NCI-H146 (cell line): ENCODE results near the gene RNFT2.
"Not testable (repeated sequence)": the region's sequence is repeated elsewhere in the genome, so short reads cannot be mapped to it uniquely, and the experiment has no call there.

Experiments used
- DNase-seq: peaks from one replicate; lab custom pipeline; 2025; lab: John Stamatoyannopoulos, UW

The RNFT2 gene

DNA sequence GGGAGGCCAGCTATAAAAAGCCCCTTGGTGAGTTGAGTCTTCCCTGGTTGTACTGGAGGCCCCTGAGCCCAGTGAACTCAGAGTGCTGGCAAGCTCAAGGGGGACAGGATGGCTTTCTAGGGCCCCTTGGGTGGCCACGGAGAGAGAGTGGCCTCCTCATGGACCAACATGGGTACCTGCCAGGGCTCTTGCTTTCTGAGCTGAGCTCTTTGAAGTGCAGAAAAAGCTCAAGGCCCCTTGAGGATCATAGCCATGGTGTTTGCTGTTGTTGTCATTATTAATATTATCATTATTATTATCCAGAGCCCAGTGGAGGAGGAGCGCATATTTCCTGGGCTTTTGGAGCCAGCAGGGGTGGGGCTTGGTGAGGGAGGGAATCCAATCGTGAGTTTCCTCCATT lies 6.7 kb downstream of the RNFT2 start:
- DNase-seq: no peak

DNA sequence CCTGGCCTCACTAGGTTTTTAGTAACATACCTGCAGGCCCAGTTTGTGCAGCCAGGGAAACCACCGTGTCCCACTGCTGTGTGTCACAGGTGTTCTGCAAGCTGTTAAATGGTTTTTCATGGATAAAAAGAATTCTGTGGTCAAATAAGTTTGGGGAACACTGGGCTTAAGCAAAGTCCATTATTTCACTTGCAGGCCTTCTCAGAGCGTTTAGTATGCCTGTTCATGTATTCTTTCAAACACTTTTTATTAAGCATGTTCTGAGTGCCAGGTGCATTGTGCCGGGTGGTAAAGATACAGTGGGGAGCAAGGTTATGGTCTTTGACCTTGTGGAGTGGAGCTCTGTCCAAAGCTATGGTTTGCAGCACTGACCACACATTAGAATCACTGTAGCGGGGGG lies 7.4 kb downstream of the RNFT2 start:
- no peak for DNase-seq

DNA sequence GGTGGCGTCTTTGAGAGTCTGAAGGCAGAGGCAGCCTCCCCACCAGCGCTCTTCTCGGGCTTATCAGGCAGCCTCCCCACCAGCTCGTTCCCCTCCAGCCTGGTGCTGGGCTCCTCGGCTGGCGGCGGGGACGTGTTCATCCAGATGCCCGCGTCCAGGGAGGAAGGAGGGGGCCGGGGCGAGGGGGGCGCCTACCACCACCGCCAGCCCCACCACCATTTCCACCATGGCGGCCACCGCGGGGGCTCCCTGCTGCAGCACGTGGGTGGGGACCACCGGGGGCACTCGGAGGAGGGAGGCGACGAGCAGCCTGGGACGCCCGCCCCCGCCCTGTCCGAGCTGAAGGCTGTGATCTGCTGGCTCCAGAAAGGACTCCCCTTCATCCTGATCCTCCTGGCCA lies 11.8 kb downstream of the RNFT2 start:
- DNase-seq: no peak

DNA sequence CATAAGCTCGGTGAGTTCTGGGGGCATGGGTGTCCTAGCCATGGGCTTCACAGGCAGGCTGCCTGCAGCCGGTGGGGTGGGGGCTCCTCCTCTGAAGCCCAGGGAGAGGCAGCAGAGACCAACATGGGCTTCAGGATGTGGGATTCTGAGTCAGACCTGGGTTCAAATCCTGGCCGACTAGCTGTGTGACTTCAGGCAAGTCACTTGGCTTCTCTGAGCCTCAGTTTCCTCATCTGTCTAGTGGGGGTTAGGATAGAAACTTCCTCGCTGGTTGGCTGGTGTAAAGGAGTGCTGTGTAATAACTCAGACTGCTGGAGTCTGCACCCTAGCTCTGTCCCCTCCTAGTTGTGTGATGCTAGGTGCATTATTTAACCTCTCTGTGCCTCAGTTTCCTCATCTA lies 12.2 kb downstream of the RNFT2 start:
- no peak for DNase-seq

DNA sequence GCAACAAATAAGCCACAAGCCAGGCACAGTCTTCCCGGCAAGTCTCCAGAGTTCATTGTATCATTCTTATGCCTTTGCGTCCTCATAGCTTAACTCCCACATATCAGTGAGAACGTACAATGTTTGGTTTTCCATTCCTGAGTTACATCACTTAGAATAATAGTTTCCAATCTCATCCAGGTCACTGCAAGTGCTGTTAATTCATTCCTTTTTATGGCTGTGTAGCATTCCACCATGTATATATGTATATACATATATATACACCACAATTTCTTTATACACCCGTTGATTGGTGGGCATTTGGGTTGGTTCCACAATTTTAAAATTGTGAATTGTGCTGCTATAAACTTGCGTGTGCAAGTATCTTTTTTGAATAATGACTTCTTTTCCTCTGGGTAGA lies 16.0 kb downstream of the RNFT2 start:
- DNase-seq: not testable (repeated sequence)

DNA sequence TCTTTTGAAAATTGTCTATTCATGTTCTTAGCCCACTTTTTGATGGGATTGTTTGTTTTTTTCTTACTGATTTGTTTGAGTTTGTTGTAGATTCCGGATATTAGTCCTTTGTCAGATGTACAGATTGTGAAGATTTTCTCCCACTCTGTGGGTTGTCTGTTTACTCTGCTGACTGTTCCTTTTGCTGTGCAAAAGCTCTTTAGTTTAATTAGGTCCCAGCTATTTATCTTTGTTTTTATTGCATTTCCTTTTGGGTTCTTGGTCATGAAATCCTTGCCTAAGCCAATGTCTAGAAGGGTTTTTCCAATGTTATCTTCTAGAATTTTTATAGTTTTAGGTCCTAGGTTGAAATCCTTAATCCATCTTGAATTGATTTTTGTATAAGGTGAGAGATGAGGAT lies 16.7 kb downstream of the RNFT2 start:
- DNase-seq: not testable (repeated sequence)

DNA sequence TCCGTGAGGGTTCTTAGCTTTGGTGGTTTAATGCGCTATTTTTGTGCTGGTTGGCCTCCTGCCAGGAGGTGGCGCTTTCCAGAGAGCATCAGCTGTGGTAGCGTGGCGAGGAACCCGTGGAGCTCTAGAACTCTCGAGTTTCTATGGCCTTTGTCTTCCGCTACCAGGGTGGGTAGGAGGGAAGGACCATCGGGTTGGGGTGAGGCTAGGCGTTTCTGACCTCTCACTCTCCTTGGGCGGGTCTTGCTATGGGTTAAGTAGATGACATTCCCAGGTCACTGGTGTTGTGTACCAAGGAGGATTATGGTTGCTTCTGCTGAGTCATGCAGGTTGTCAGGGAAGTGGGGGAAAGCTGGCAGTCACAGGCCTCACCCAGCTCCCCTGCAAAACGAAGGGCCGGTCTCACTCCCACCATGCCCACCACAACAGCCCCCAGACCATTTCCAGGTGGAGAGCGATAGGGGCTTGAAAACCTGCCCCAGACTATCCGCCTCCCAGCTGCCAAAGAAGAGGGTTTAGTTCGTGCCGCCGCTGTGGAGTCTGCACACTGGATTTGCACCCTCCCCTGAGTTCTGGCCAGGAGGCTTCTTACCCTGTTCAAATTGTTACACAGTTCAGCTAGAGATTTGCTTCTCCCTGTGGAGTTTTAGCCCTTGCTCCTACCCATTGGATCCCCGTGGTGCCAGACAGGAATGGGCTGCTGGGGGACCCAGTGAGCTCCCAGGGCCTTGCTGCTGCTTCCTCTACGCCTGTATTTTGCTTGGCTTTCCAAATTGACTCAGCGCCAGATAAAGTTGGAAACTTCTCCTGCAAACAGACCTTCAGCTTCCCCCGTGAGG lies 21.9 kb downstream of the RNFT2 start:
- DNase-seq: no peak

DNA sequence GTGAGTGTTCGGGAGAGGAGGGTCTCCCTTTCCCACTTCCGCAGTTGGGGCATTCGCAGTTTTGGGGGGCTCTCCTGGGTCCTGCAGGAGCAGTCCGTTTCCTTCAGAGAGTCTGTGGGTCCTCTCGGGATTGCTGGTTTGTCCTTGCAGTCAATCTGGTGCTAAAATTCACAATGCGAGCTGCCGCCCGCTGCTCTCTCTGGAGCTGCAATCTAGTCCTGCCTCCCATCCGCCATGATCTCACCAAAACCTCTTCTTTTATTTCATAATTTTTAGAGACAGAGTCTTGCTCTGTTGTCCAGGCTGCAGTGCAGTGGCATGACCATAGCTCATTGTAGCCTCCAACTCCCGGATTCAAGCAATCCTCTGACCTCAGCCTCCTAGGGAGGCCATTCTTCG lies 22.5 kb downstream of the RNFT2 start:
- no peak for DNase-seq

DNA sequence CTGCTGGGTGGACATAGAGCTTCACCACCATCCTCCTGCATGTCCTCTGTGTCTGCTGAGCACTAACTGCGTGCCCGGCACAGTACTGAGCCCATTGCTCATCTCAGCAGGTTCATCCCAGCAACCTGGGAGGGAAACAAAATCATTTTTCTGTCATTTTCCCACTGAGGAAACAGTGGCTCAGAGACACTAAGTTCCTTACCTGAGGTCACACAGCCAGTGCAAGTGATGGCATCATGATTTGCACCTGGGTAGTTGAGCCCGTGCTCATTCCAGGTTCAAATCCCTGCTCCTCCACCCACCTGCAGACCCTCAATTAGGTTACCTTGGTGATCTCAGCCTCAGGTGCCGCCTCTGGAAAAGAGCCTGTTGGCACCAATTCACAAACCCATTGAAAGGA lies 23.4 kb downstream of the RNFT2 start:
- DNase-seq: no peak

DNA sequence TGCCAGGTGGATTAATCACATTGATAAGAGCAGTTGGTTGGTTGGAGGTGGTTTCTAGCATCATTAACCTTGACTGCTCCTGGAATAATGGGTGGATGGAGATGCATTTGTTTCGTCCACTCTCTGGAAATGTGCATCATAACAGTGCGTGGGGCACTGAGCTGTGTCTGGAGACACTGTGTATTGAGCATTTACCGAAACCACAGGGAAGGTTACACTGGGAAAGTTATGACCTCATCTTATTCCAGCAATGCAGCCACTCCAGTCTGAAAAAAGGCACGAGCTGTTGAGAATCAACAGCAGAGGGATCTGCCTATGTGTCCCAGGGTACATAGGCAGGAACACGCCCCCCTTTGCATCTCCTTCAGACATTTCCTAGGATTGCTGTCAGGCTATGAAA lies 27.2 kb downstream of the RNFT2 start:
- no peak for DNase-seq

DNA sequence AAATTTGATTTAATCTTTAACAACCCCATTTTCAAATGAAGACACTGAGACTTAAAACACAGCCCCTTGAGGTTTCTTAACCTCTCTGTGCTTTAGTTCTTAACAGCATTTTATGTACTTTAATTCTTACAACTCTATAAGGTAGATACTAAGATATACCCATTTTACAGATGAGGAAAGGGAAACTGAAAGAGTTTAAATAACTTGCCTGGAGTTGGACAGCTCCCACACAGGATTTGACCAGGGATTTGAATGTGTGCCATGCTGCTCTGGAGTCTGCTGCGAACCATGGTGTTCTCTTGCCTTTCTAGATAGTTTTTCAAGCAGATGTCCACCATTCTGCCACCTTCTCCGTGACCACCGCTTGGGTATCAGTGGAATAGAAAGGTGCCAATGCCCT lies 28.2 kb downstream of the RNFT2 start:
- DNase-seq: no peak

DNA sequence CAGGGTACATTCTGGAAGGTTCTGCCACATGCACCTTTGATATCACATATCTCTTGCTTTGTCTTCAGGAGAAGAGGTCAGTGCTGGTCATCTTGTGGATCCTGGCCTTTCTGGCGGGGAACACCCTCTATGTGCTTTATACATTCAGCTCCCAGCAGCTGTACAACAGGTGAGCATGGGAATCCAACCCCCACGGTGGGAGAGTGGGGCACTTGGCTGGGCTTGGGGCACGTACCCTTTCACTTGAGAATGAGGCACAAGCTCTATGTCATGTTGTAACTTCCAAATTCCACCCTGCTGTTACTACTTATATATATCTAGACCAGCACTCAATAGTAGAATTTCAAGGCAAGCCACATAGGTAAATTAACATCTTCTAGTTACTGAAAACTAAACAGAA lies 28.6 kb downstream of the RNFT2 start:
- DNase-seq: no peak

DNA sequence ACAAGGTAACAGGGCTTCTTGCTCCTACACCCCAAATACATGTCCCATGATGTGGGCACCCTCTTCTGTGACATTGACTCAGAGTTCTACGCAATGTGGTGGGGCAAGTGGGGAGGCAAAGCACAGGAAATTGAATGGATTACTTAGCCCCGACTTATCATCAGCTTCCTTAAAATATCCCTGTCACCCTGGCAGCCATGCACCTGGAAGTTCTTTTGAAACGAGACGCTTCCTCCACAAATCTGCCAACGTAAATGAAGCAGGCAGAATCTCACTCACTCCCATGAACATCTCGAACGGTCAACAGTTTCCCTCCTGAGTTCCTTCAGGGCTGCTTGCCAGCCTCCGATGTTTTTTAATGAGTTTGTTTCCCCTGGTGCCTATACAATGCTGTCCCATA lies 33.5 kb downstream of the RNFT2 start:
- DNase-seq: no peak

DNA sequence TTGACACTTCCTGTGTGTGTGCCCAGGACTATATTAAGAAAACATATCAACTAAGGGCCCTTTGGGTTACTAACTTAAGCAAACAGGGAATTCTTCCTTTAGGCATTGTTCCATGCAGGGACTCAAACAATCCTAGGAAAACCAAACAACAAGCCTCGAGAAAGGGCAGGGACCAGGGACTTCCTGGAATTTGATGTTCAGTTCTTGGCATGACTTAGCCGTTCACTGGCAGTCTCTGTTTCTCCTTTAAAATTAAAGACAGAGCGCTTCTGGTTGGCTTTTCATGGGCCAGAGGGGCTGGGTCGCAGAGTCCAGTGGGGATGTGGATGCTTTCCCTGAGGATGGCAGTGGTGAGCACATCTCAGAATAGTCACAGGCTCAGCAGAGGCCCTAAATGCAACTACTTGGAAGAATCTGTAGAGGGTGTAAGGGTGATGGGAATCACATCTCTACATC lies 35.2 kb downstream of the RNFT2 start:
- DNase-seq: no peak

DNA sequence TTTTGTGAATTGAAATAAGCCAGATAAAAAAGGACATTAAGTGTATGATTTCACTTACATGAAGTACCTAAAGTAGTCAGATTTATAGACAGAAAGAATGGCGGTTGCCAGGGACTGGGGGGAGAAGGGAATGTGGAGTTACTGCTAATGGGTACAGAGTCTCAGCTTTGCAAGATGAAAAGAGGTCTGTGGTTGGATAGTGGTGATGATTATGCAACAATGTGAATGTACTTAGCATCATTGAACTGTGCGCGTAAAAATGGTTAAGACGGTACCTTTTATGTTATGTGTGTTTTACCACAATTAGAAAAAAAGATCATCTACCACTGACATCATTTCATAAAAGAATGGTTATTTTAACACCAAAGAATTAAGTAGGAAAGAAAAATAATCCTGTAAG lies 35.9 kb downstream of the RNFT2 start:
- no peak for DNase-seq

DNA sequence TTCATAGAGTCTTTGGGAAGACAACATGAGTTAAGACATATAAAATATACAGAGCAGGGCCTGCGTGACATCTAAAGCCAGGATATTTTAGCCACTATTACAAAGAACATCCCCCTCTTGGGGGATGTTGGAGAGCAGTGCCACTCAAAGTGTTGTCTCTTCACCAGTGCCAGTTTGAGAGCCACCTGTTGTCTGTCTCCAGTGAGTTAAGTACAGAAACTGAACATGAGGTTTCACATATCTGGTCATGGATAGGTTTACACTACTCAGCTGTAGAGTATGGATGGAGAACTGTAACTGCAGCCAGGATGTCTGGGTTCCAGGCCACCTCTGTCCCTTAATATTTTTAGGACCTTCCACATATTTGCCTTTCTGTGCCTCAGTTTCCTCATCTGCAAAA lies 39.1 kb downstream of the RNFT2 start:
- DNase-seq: no peak

DNA sequence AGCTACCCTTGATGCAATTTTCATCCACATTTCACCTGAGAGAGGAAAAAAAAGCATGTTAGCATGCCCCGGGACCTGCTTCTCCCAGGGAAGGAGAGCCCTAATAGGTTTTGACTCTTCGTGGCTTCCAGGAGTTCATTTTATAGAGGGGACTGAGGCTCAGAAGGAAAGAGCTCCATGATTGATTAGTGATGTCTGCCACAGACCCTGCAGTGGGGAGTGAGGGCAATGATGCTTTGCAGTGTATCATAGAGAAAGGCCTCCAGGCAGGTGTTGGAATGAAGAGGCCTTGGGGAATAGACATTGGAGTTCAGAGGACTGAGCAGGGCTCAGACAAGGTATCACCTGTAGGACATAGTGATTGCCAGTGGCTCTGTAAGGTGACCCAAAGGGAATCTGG lies 41.5 kb downstream of the RNFT2 start:
- DNase-seq: no peak

DNA sequence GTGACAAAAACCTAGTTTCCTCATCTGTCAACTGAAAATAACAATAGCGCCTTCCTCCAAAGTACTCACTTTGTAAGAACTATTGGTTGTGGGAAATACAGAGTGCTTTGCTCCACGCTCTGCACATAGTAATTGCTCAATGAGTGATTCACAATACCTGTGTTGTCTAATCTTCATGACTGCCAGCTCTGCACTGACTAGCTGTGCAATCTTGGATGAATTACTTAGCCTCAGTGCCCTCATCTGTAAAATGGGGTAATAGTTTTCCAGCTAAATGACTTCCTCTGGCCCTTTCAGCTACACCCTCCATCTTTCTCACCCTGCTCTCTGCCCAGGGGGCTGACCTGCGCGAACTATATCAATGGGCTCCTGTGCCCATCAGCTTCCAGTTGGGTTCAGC lies 42.8 kb downstream of the RNFT2 start:
- DNase-seq: no peak

DNA sequence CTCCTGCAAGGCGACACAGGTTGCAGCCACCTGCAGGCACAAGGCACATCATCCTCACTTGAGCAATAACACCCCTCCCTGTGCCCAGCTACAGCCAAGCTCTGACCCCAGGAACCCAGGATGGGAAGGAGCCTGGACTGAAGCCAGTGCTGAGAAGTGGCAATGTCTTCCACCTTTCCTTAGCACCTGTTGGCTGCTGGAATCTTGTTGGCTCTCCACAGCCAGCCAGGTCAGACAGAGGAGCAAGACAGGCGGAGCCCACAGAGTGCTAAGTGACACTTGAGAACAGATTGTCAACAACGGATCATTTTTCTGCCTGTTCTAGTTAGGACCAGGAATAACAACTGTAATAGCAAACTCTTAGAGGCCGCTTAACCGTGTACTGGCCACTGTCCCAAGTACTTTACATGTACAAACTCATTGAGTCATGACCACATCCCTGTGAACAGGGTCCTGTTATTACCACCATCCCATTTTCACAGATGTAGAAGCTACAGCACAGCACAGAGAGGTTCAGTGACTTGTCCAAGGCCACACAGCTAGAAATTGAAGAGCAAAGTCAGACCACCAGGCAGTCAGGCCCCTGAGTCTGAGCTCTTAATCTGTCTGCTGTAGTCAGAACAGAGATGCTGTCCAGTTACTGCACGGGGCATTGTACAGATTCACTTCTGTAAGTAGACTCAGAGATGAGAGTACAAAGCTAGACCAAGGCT lies 45.6 kb downstream of the RNFT2 start:
- DNase-seq: no peak

DNA sequence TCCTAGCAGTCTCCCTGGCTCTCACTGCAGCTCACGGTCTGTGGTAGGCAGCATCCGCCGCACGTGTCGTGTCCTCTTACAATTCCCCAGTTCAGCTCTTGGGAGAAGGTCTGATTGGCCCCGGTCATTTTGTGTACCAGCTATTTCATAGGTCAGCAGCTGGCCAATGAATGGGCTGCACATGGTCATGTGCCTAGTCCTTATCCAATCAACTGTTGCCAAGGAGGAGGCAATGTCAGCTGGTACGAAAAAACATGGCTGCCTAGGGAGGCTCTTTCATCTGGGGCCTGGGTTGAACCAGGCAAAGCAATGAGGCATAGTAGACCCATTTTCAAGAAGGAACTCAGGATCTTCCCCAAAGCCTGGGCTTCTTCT lies 46.1 kb downstream of the RNFT2 start:
- no peak for DNase-seq

DNA sequence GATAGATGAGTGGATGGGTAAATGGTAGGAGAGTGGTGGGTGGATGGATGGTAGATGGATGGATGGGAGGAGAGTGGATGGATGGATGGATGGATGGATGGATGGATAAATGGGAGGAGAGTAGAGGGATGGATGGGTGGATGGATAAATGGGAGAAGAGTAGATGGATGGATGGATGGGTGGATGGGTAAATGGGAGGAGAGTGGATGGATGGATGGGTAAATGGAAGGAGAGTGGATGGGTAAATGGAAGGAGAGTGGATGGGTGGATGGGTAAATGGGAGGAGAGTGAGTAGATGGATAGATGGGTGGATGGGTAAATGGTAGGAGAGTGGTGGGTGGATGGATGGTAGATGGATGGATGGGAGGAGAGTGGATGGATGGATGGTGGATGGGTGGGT lies 51.4 kb downstream of the RNFT2 start:
- DNase-seq: not testable (repeated sequence)

DNA sequence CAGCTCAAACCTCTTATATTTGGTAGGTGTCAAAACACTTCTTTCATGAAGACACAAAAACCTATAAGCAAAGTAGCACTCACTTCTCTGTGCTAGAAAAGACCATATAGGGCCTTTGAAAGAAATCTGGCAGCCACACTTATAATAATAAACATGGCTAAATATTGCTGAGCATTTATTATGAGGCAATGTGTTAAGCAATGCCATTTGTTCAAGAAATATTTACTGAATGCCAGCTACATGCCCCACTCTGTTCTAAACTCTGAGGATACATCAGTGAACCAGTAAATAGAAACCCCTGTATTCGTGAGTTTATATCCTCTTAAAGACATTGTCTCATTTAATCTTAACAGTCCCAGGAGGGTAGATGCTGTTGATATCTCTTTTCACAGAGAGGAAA lies 52.0 kb downstream of the RNFT2 start:
- DNase-seq: no peak

DNA sequence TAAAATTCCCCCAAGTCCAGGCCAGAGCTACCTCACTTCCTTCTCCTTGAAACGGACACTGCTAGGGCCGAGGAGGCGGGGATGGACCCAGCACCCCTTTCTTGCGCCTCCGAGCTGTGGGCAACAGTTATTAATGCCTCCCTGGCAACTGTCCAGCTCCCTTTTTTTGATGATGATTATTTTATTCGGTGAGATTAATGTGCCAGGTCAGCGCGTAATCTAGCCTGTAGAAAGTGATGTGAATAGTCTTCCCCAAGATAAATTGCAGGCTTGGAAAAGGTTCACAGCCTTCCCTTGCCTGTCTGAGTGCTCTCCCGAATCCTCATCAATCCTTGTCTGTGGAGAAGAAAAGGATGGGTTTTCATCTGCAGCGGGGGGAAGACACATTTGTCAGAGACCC lies 54.3 kb downstream of the RNFT2 start:
- DNase-seq: no peak

DNA sequence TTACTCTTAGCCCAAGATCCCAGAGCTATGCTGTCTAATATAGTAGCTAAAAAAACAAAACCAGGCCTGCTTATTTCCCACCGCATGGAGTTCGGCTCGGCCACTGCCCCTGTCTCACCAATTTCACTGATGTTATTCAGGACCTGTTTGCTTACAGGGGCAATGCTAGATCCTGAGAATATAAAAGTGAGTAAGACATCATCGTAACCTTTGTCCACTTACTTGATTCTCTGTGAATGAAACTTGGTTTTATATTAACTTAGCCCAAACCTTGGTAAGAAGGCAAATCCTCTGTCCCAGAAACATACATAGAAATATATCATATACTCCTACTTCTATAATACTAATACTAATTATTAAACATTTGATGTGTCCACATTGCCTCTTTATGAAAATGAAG lies 56.6 kb downstream of the RNFT2 start:
- DNase-seq: no peak
